H1 (cell line): ENCODE measurements around the gene PARD3. TPM values are rescaled to one million over a fixed set of nuclear protein-coding genes. Genes with fewer than 3 reads are reported as not detected.

Experiments
- RAD21 ChIP-seq, 2 experiments: IDR thresholded peaks in 1 of 2; conservative IDR thresholded peaks in 1 of 2; 2 replicates each; pipeline ENCODE4 v1.6.1; 2011; ENCODE audit warnings: low read depth in 2 of 2, low read length in 2 of 2, improper control_type of control experiment in 1 of 2, inconsistent platforms in 1 of 2, mild to moderate bottlenecking in 1 of 2, moderate library complexity in 1 of 2
- polyA plus RNA-seq, 7 experiments: library from polyadenylated mRNA; depleted of rRNA in 3 of 7; stranded (reverse) in 5 of 7; unstranded in 2 of 7; fragments of >200 nt in 5 of 7; fragments of 200-250 nt in 2 of 7; gene quantifications; 1 replicate in 5 of 7; 2 replicates in 1 of 7; 4 replicates in 1 of 7; pipeline versions ENCODE4 v1.2.1 to v1.2.3, GENCODE V29; 2011 to 2013; ENCODE audit warnings: missing spikeins in 2 of 7, mixed read lengths in 2 of 7
- total RNA-seq: library from RNA; stranded (reverse); fragmentation: NEBNext Ultra II Directional; extraction: Animal tissue kit (Norgen Biotek cat#: 25700); gene quantifications from 2 replicates; pipeline ENCODE4 v1.2.1, GENCODE V29; 2021
- TF ChIP-seq, protein P1 (sequence below): fragments of 300-600 bp; sonication (generic); IDR thresholded peaks from 2 replicates; pipeline ENCODE4 v1.7.1; 2012; ENCODE audit warnings: low read length, moderate library complexity, mild to moderate bottlenecking, inconsistent platforms; ENCODE audit not compliant: insufficient replicate concordance

The PARD3 gene
- total and polyA plus RNA-seq, 2 of the 8 experiments (the other 6 are each of a cell fraction or from before 2014, with no cell fraction given) = 19.7 to 49.1 TPM

DNA sequence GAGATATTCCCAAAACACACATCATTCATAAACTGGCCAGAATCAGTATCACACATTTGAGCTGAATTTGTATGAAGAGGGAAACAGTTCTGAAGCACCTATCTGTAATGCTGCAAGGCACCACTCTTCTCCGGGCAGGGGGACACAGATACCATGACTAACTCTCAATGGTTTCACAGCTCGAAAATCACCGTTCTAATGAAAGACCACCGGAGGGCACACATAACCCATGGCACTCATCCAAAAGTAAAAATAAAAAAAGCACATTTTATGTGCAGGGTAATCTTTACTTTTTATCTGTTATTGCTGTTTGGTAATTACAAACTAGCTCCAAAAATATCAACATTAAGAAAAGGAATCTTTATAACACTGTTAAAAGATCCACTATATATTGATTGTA is 137.5 kb downstream of the PARD3 start (continued):
- TF ChIP-seq, protein P1, sequence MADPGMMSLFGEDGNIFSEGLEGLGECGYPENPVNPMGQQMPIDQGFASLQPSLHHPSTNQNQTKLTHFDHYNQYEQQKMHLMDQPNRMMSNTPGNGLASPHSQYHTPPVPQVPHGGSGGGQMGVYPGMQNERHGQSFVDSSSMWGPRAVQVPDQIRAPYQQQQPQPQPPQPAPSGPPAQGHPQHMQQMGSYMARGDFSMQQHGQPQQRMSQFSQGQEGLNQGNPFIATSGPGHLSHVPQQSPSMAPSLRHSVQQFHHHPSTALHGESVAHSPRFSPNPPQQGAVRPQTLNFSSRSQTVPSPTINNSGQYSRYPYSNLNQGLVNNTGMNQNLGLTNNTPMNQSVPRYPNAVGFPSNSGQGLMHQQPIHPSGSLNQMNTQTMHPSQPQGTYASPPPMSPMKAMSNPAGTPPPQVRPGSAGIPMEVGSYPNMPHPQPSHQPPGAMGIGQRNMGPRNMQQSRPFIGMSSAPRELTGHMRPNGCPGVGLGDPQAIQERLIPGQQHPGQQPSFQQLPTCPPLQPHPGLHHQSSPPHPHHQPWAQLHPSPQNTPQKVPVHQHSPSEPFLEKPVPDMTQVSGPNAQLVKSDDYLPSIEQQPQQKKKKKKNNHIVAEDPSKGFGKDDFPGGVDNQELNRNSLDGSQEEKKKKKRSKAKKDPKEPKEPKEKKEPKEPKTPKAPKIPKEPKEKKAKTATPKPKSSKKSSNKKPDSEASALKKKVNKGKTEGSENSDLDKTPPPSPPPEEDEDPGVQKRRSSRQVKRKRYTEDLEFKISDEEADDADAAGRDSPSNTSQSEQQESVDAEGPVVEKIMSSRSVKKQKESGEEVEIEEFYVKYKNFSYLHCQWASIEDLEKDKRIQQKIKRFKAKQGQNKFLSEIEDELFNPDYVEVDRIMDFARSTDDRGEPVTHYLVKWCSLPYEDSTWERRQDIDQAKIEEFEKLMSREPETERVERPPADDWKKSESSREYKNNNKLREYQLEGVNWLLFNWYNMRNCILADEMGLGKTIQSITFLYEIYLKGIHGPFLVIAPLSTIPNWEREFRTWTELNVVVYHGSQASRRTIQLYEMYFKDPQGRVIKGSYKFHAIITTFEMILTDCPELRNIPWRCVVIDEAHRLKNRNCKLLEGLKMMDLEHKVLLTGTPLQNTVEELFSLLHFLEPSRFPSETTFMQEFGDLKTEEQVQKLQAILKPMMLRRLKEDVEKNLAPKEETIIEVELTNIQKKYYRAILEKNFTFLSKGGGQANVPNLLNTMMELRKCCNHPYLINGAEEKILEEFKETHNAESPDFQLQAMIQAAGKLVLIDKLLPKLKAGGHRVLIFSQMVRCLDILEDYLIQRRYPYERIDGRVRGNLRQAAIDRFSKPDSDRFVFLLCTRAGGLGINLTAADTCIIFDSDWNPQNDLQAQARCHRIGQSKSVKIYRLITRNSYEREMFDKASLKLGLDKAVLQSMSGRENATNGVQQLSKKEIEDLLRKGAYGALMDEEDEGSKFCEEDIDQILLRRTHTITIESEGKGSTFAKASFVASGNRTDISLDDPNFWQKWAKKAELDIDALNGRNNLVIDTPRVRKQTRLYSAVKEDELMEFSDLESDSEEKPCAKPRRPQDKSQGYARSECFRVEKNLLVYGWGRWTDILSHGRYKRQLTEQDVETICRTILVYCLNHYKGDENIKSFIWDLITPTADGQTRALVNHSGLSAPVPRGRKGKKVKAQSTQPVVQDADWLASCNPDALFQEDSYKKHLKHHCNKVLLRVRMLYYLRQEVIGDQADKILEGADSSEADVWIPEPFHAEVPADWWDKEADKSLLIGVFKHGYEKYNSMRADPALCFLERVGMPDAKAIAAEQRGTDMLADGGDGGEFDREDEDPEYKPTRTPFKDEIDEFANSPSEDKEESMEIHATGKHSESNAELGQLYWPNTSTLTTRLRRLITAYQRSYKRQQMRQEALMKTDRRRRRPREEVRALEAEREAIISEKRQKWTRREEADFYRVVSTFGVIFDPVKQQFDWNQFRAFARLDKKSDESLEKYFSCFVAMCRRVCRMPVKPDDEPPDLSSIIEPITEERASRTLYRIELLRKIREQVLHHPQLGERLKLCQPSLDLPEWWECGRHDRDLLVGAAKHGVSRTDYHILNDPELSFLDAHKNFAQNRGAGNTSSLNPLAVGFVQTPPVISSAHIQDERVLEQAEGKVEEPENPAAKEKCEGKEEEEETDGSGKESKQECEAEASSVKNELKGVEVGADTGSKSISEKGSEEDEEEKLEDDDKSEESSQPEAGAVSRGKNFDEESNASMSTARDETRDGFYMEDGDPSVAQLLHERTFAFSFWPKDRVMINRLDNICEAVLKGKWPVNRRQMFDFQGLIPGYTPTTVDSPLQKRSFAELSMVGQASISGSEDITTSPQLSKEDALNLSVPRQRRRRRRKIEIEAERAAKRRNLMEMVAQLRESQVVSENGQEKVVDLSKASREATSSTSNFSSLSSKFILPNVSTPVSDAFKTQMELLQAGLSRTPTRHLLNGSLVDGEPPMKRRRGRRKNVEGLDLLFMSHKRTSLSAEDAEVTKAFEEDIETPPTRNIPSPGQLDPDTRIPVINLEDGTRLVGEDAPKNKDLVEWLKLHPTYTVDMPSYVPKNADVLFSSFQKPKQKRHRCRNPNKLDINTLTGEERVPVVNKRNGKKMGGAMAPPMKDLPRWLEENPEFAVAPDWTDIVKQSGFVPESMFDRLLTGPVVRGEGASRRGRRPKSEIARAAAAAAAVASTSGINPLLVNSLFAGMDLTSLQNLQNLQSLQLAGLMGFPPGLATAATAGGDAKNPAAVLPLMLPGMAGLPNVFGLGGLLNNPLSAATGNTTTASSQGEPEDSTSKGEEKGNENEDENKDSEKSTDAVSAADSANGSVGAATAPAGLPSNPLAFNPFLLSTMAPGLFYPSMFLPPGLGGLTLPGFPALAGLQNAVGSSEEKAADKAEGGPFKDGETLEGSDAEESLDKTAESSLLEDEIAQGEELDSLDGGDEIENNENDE = no peak
- peak; percentile 65 to 67 for TF ChIP-seq RAD21 (IDR thresholded peaks at IDR 0.05 in 1 of 2, conservative IDR thresholded peaks at IDR 0.05 in 1 of 2; ENCODE audit: low read depth in 2 of 2, low read length in 2 of 2)
